ENCODE results near the gene ARSG. TPM values are rescaled to one million over a fixed set of nuclear protein-coding genes. Genes with fewer than 3 reads are reported as not detected.

Gene ARSG
- total and polyA plus RNA-seq, 2 of the 4 experiments (the other 2 are of a cell fraction): 2.9 to 3.0 TPM

- Histone ChIP-seq H3K4me1 (ENCODE audit: control insufficient read depth, insufficient read depth, low read length) (no peaks in the 10 kb centered on the region), H2BK15ac (ENCODE audit: low read depth, low read length) (no peak overlapping the region), H3K27ac (ENCODE audit: insufficient read depth, low read length) (no peak overlapping the region), H3K9me3 (ENCODE audit: control insufficient read depth, insufficient read depth, low read length) (no peaks in the 10 kb centered on the region), H4K8ac (ENCODE audit: low read depth in 2 of 2, low read length in 2 of 2) (no peak overlapping the region), H2AK5ac (ENCODE audit: low read depth, low read length) (no peak overlapping the region), H2BK20ac (ENCODE audit: low read depth, low read length) (no peak overlapping the region), H3K56ac (ENCODE audit: extremely low read depth, insufficient read depth, low read length) (no peak overlapping the region), H3K18ac (ENCODE audit: low read depth, low read length) (no peak overlapping the region), H3K36me3 (ENCODE audit: control insufficient read depth, insufficient read depth, low read length) (peaks cover 66% of the 10 kb centered on the region), H4K5ac (ENCODE audit: low read depth, low read length) (no peak overlapping the region), H3K9me1 (ENCODE audit: insufficient read depth, low read length) (no peaks in the 10 kb centered on the region; the same call in 1 of the 2 replicates), H3K4me3 (ENCODE audit: insufficient read depth, low read depth, low read length) (no peak overlapping the region), H3K27me3 (ENCODE audit: control insufficient read depth, insufficient read depth, low read length) (no peaks in the 10 kb centered on the region), H2BK5ac (ENCODE audit: low read depth, low read length, poor library complexity, severe bottlenecking) (no peak overlapping the region), H3K14ac (replicated peaks; ENCODE audit: low read depth, low read length) (no peak overlapping the region), H3K4me2 (ENCODE audit: low read depth, low read length) (no peak overlapping the region), H3K9ac (ENCODE audit: low read depth, low read length) (no peak overlapping the region), H2BK120ac (ENCODE audit: low read depth, low read length) (no peak overlapping the region), H3K4ac (ENCODE audit: low read depth, low read length) (no peak overlapping the region), H4K20me1 (ENCODE audit: insufficient read depth, low read length) (no peaks in the 10 kb centered on the region), H3K23ac (ENCODE audit: low read depth, low read length) (no peak overlapping the region), H4K91ac (ENCODE audit: insufficient read depth, low read depth, low read length) (no peak overlapping the region), H3K79me1 (ENCODE audit: low read depth in 1 of 2, low read length in 2 of 2) (no peaks in the 10 kb centered on the region), H2AK9ac (replicated peaks; ENCODE audit: low read depth, low read length, poor library complexity) (no peak overlapping the region), H2AFZ (replicated peaks; ENCODE audit: low read length, poor library complexity) (no peak overlapping the region)
- dilution Hi-C loops (cut with HindIII; ENCODE audit: low sequenced_read_pairs, unreplicated experiment) (no loop called here), intact Hi-C loops (cut with micrococcal nuclease) (no loop called here), in situ Hi-C loops (cut with MboI; ENCODE audit: low sequenced_read_pairs) (no loop called here)
- no TSS peak for BruUV-seq (replicated peaks)
- CTCF ChIA-PET: interaction anchor here (1.4 kb wide), 1 partner anchor 10 kb away, joined by 3 read pairs; no protein-coding TSS in a partner anchor
- no peak for TF ChIP-seq CHD1 (IDR thresholded peaks at IDR 0.05; ENCODE audit: low read depth, low read length)
- TF ChIP-seq ELK1 (IDR thresholded peaks at IDR 0.05; ENCODE audit: borderline replicate concordance, low read depth, low read length): no peak
- no peak for TF ChIP-seq MAFK (IDR thresholded peaks at IDR 0.05; ENCODE audit: low read depth, low read length)
- no peak for TF ChIP-seq NFE2L2 (IDR thresholded peaks at IDR 0.05; ENCODE audit: low read depth, low read length)
- no peak for TF ChIP-seq RFX5 (IDR thresholded peaks at IDR 0.05; ENCODE audit: low read depth, low read length)
- no peak for TF ChIP-seq BHLHE40 (IDR thresholded peaks at IDR 0.05; ENCODE audit: low read depth, low read length)
- TF ChIP-seq CEBPB (IDR thresholded peaks at IDR 0.05; ENCODE audit: low read depth, low read length): no peak
- TF ChIP-seq CTCF (conservative IDR thresholded peaks at IDR 0.05; ENCODE audit: low read depth, low read length): no peak
- TF ChIP-seq FOS (IDR thresholded peaks at IDR 0.05; ENCODE audit: low read depth, low read length): no peak
- TF ChIP-seq MAZ (IDR thresholded peaks at IDR 0.05; ENCODE audit: borderline replicate concordance, low read depth, low read length): no peak
- 100% methylated on average over 1 of the region's 12 CpGs; no CpG with 5 or more reads in 1 of the 2 experiments for WGBS, 2 experiments (ENCODE audit: extremely low coverage in 2 of 2, insufficient read length in 1 of 2)
- no peak for ATAC-seq (ENCODE audit: low read depth)
- POLR2A ChIA-PET (ENCODE audit: unreplicated experiment): no interaction called here
- DNase-seq: no peak
These were observed 134.7 kb downstream of the ARSG start for GRCh38 chr17:68425979-68426378.

Data from IMR-90 (cell line).